Fibroblast of villous mesenchyme (primary cell): ENCODE results near the gene HBM. TPM values are rescaled to one million over a fixed set of nuclear protein-coding genes. Genes with fewer than 3 reads are reported as not detected.
"Not testable (repeated sequence)": the region's sequence is repeated elsewhere in the genome, so short reads cannot be mapped to it uniquely, and the experiment has no call there.

Experiments used
- DNase-seq: peaks from one replicate; pipeline ENCODE4 v3.0.0-alpha.2; 2010; ENCODE audit warnings: low read depth
- H3K4me3 ChIP-seq: 2 replicates; pipeline ENCODE4 v1.5.1; 2011; ENCODE audit warnings: low read depth, mild to moderate bottlenecking, low read length
- CTCF ChIP-seq: IDR thresholded peaks from 2 replicates; pipeline ENCODE4 v1.5.1; 2012; ENCODE audit warnings: low read depth, mild to moderate bottlenecking, low read length; ENCODE audit not compliant: insufficient read depth
- small RNA-seq: library from RNA; depleted of rRNA; stranded (forward); fragments of <200 nt; gene quantifications from one replicate; pipeline ENCODE3, GENCODE V24; 2012
- total RNA-seq: library from RNA; depleted of rRNA; stranded (reverse); fragments of >200 nt; gene quantifications from 2 replicates; pipeline ENCODE4 v1.2.3, GENCODE V29; 2012

The HBM gene
- total RNA-seq, 1 donor, result not detected

- no peak for TF ChIP-seq CTCF
- H3K4me3 ChIP-seq, result no peak overlapping the region
- peak; percentile 67 for DNase-seq
Measured at GRCh38 chr16:200388-200787, 34.6 kb downstream of the HBM start.

- DNase-seq, result peak; percentile 33
- no peak overlapping the region for H3K4me3 ChIP-seq
- TF ChIP-seq CTCF, result no peak
Measured at GRCh38 chr16:203246-203645, 37.5 kb downstream of the HBM start.

- not testable (repeated sequence) for DNase-seq, H3K4me3 ChIP-seq
Measured at GRCh38 chr16:204046-204445, 38.3 kb downstream of the HBM start.

GRCh38 chr16:209359-209758 is 43.6 kb downstream of the HBM start:
- peak; percentile 34 for DNase-seq

GRCh38 chr16:211631-212180 is 45.9 kb downstream of the HBM start:
- not testable (repeated sequence) for H3K4me3 ChIP-seq, DNase-seq

More at GRCh38 chr16:209359-209758, 43.6 kb downstream of the HBM start:
- not testable (repeated sequence) for H3K4me3 ChIP-seq

GRCh38 chr16:212999-213398 is 47.2 kb downstream of the HBM start:
- H3K4me3 ChIP-seq, result no peak overlapping the region
- DNase-seq, result peak; percentile 26
- no peak for TF ChIP-seq CTCF

Small RNA genes lying within 50 kb of the gene (small RNA-seq; reads per million reads assigned to genes)
- not detected for gene RF00019

Other genes with a start within 250 kb of the HBM start
- 2.6 and 5.6 TPM in 2 replicates for gene POLR3K, start 112.4 kb upstream of the HBM start, total RNA-seq
- 15.5 and 22.5 TPM in 2 replicates for gene SNRNP25, start 112.2 kb upstream of the HBM start, total RNA-seq
- gene RHBDF1, start 93.3 kb upstream of the HBM start, total RNA-seq, result 32.8 and 37.4 TPM in 2 replicates
- 161 and 277 TPM in 2 replicates for gene MPG, start 87.8 kb upstream of the HBM start, total RNA-seq
- gene NPRL3, start 27.3 kb upstream of the HBM start, total RNA-seq, result 10.6 and 13.0 TPM in 2 replicates
- gene HBZ, start 13.3 kb upstream of the HBM start, total RNA-seq, result not detected in 2 replicates
- not detected in 2 replicates for gene HBA2, start 6.9 kb downstream of the HBM start, total RNA-seq
- gene HBA1, start 10.7 kb downstream of the HBM start, total RNA-seq, result not detected in 2 replicates
- gene HBQ1, start 14.5 kb downstream of the HBM start, total RNA-seq, result not detected in 2 replicates
- gene LUC7L, start 63.5 kb downstream of the HBM start, total RNA-seq, result 44.1 and 52.7 TPM in 2 replicates
- gene FAM234A, start 68.8 kb downstream of the HBM start, total RNA-seq, result 58.7 and 59.6 TPM in 2 replicates
- 0.64 and 0.86 TPM in 2 replicates for gene RGS11, start 110.0 kb downstream of the HBM start, total RNA-seq
- 0.32 TPM in 1 of 2 replicates, not detected in the other for gene ARHGDIG, start 114.6 kb downstream of the HBM start, total RNA-seq
- under 0.01 and 0.43 TPM in 2 replicates for gene PDIA2, start 117.2 kb downstream of the HBM start, total RNA-seq
- gene AXIN1, start 186.7 kb downstream of the HBM start, total RNA-seq, result 14.5 and 16.4 TPM in 2 replicates
- 80.3 and 86.7 TPM in 2 replicates for gene MRPL28, start 204.6 kb downstream of the HBM start, total RNA-seq
- 51.5 and 52.2 TPM in 2 replicates for gene PGAP6, start 216.0 kb downstream of the HBM start, total RNA-seq
- 126 TPM in 2 replicates for gene NME4, start 231.2 kb downstream of the HBM start, total RNA-seq
- gene DECR2, start 235.9 kb downstream of the HBM start, total RNA-seq, result 11.6 and 16.0 TPM in 2 replicates